GM23338 (cell line): ENCODE data around the gene CREB3L4. TPM values are rescaled to one million over a fixed set of nuclear protein-coding genes. Genes with fewer than 3 reads are reported as not detected.

Experiments
- ATAC-seq: fragments of 200-7000 bp; cut with Tn5 transposase; 3 replicates; pipeline ENCODE4 v1.9.1; 2020
- DNase-seq: peaks from one replicate; pipeline ENCODE4 v3.0.0-alpha.2; 2015; ENCODE audit warnings: low spot score
- H2AFZ ChIP-seq: fragments of 200-600 bp; sonication (generic); 2 replicates; pipeline ENCODE4 v1.8.0; 2016; ENCODE audit warnings: antibody characterized with exemption, mild to moderate bottlenecking, moderate library complexity
- H3F3A ChIP-seq: fragments of 200-600 bp; sonication (generic); replicated peaks from 2 replicates; pipeline ENCODE4 v1.8.0; 2017; ENCODE audit warnings: antibody characterized with exemption, mixed run types, low read depth
- H3K27ac ChIP-seq: fragments of 200-600 bp; sonication (generic); 2 replicates; pipeline ENCODE4 v1.6.1; 2016; ENCODE audit warnings: low read depth
- H3K27me3 ChIP-seq: fragments of 200-600 bp; sonication (generic); 2 replicates; pipeline ENCODE4 v1.8.0; 2016; ENCODE audit warnings: mild to moderate bottlenecking, mixed run types, moderate library complexity; ENCODE audit not compliant: insufficient read depth
- H3K36me3 ChIP-seq: fragments of 200-600 bp; sonication (generic); 2 replicates; pipeline ENCODE4 v1.8.0; 2016; ENCODE audit warnings: mild to moderate bottlenecking; ENCODE audit not compliant: insufficient read depth
- H3K4me1 ChIP-seq: fragments of 200-600 bp; sonication (generic); 2 replicates; pipeline ENCODE4 v1.8.0; 2016; ENCODE audit warnings: mild to moderate bottlenecking, moderate library complexity; ENCODE audit not compliant: insufficient read depth
- H3K4me2 ChIP-seq: fragments of 200-600 bp; sonication (generic); 2 replicates; pipeline ENCODE4 v1.7.1; 2017; ENCODE audit warnings: mixed run types
- H3K4me3 ChIP-seq: fragments of 200-600 bp; sonication (generic); 2 replicates; pipeline ENCODE4 v1.6.1; 2016; ENCODE audit warnings: mixed run types
- H3K79me2 ChIP-seq: fragments of 200-600 bp; sonication (generic); replicated peaks from 2 replicates; pipeline ENCODE4 v1.8.0; 2017; ENCODE audit warnings: mild to moderate bottlenecking; ENCODE audit not compliant: insufficient read depth
- H3K9me2 ChIP-seq: fragments of 200-600 bp; sonication (generic); 2 replicates; pipeline ENCODE4 v1.8.0; 2017; ENCODE audit not compliant: insufficient read depth
- H4K20me1 ChIP-seq: fragments of 200-600 bp; sonication (generic); replicated peaks from 2 replicates; pipeline ENCODE4 v1.8.0; 2017; ENCODE audit warnings: mild to moderate bottlenecking; ENCODE audit not compliant: insufficient read depth
- H3K27ac Mint-ChIP-seq: 2 replicates; pipeline ENCODE4 v1.8.0; 2020; ENCODE audit warnings: inconsistent platforms, mild to moderate bottlenecking, moderate library complexity, mixed read lengths
- H3K27me3 Mint-ChIP-seq: 3 replicates; pipeline ENCODE4 v1.8.0; 2022; ENCODE audit warnings: low read depth, mild to moderate bottlenecking, moderate library complexity, mixed read lengths, inconsistent platforms; ENCODE audit not compliant: insufficient read depth, poor library complexity
- H3K36me3 Mint-ChIP-seq: 3 replicates; pipeline ENCODE4 v1.8.0; 2021; ENCODE audit warnings: low read depth, mild to moderate bottlenecking, inconsistent platforms, moderate library complexity, mixed read lengths
- H3K4me1 Mint-ChIP-seq: 3 replicates; pipeline ENCODE4 v1.8.0; 2020; ENCODE audit warnings: mild to moderate bottlenecking, inconsistent platforms, mixed read lengths
- H3K4me3 Mint-ChIP-seq: 3 replicates; pipeline ENCODE4 v1.8.0; 2021; ENCODE audit warnings: moderate library complexity, mild to moderate bottlenecking, inconsistent platforms, mixed read lengths
- H3K9me3 Mint-ChIP-seq: 3 replicates; pipeline ENCODE4 v1.8.0; 2020; ENCODE audit warnings: moderate library complexity, mild to moderate bottlenecking, inconsistent platforms, mixed read lengths
- CREB1 ChIP-seq: fragments of 250-450 bp; sonication (Bioruptor Pico); IDR thresholded peaks from 2 replicates; pipeline ENCODE4 v1.5.0; 2020; ENCODE audit warnings: low read depth, mild to moderate bottlenecking, moderate library complexity
- ETS1 ChIP-seq: IDR thresholded peaks from 2 replicates; pipeline ENCODE4 v1.6.1; 2016; ENCODE audit warnings: antibody characterized with exemption
- EZH2 ChIP-seq: fragments of 200-600 bp; sonication (generic); IDR thresholded peaks from one replicate; pipeline ENCODE4 v1.8.0; 2017; ENCODE audit warnings: antibody characterized with exemption, mild to moderate bottlenecking, low read depth; ENCODE audit not compliant: unreplicated experiment
- POLR2AphosphoS5 ChIP-seq: IDR thresholded peaks from 2 replicates; pipeline ENCODE4 v1.6.1; 2016; ENCODE audit warnings: antibody characterized with exemption, low read depth
- ZNF114 ChIP-seq: fragments of 250-450 bp; sonication (Bioruptor Pico); IDR thresholded peaks from 2 replicates; pipeline ENCODE4 v1.5.0; 2020; ENCODE audit warnings: mild to moderate bottlenecking, moderate library complexity
- ZNF331 ChIP-seq: fragments of 250-450 bp; sonication (Bioruptor Pico); IDR thresholded peaks from 2 replicates; pipeline ENCODE4 v1.5.0; 2020; ENCODE audit warnings: low read depth, mild to moderate bottlenecking, moderate library complexity
- ZNF462 ChIP-seq: fragments of 250-450 bp; sonication (Bioruptor Pico); IDR thresholded peaks from 2 replicates; pipeline ENCODE4 v1.5.0; 2020; ENCODE audit warnings: mild to moderate bottlenecking, moderate library complexity
- polyA plus RNA-seq: library from polyadenylated mRNA; unstranded; fragments of >200 nt; fragmentation: Nextera tagmentation; extraction: Ambion mirVana; gene quantifications from 2 replicates; pipeline ENCODE4 v1.2.1, GENCODE V29; 2016
- total RNA-seq: library from RNA; depleted of rRNA; stranded (reverse); fragments of >200 nt; shearing (Covaris generic); gene quantifications from 2 replicates; pipeline ENCODE4 v1.2.3, GENCODE V29; 2014

Gene CREB3L4
- total and polyA plus RNA-seq, 2 experiments from 2014 or later = 19.3 to 26.8 TPM

GRCh38 chr1:153963030-153963849 lies 4.5 kb upstream of the CREB3L4 start, which contains the start of gene SLC39A1 (continued):
- no peak for TF ChIP-seq ZNF462 (CRISPR knock-in tag)

- peak overlapping the region; percentile 83 for H3K4me3 ChIP-seq
- Mint-ChIP-seq H3K4me3 (peak overlapping the region; percentile 81), H3K27ac (peak overlapping the region; percentile 96), H3K9me3 (peaks cover 4% of the 10 kb centered on the region; the same call in 1 of the 3 replicates), H3K27me3 (peaks cover 21% of the 10 kb centered on the region), H3K36me3 (peaks cover 54% of the 10 kb centered on the region), H3K4me1 (peaks cover 43% of the 10 kb centered on the region)
- TF ChIP-seq EZH2 (no peak), CREB1 (CRISPR knock-in tag) (0 out of 2 replicates have a peak, but pooled peaks have one; percentile 13), ZNF331 (no peak), ZNF114 (CRISPR knock-in tag) (no peak), ETS1 (peak; percentile 5; the same call in 1 of the 2 replicates), POLR2AphosphoS5 (peak; percentile 16; the same call in 1 of the 2 replicates)
- H3K4me2 ChIP-seq = peak overlapping the region; percentile 97
- peak; percentile 95 for DNase-seq
- no peaks in the 10 kb centered on the region for H3K9me2 ChIP-seq
- H3K79me2 ChIP-seq = peaks cover 53% of the 10 kb centered on the region
- H3F3A ChIP-seq = peaks cover 50% of the 10 kb centered on the region
- no peak overlapping the region for H2AFZ ChIP-seq
- H3K27me3 ChIP-seq = no peaks in the 10 kb centered on the region
- peak overlapping the region; percentile 100 for H3K27ac ChIP-seq
- H3K36me3 ChIP-seq = peaks cover 14% of the 10 kb centered on the region
- no peaks in the 10 kb centered on the region for H4K20me1 ChIP-seq
- H3K4me1 ChIP-seq = peaks cover 46% of the 10 kb centered on the region
- ATAC-seq = peak; percentile 31
Observed at GRCh38 chr1:153963850-153964331, 3.8 kb upstream of the CREB3L4 start.
